Esophagus squamous epithelium (tissue), 5 donors: Measurements from ENCODE around the gene CGNL1. TPM values are rescaled to one million over a fixed set of nuclear protein-coding genes. Genes with fewer than 3 reads are reported as not detected.

ENCODE experiments used
- DNase-seq: peaks from one replicate; lab custom pipeline; 2025; lab: John Stamatoyannopoulos, UW
- H3K27ac ChIP-seq, 4 donors: fragments of 200-600 bp; sonication (generic); one replicate each; pipeline ENCODE4 v1.5.1; 2016 to 2019; ENCODE audit warnings: mild to moderate bottlenecking in 1 of 4
- H3K27me3 ChIP-seq, 4 donors: fragments of 200-600 bp; sonication (generic); 1 replicate in 3 of 4; 2 replicates in 1 of 4; pipeline versions ENCODE4 v1.5.1 to v1.6.0; 2017 to 2021; ENCODE audit warnings: antibody characterized with exemption in 1 of 4
- H3K36me3 ChIP-seq, 3 donors: fragments of 200-600 bp; sonication (generic); one replicate each; pipeline ENCODE4 v1.5.1; 2016 to 2019
- H3K4me1 ChIP-seq, 3 donors: fragments of 200-600 bp; sonication (generic); one replicate each; pipeline ENCODE4 v1.5.1; 2017 to 2019
- H3K4me3 ChIP-seq, 4 donors: fragments of 200-600 bp; sonication (generic); 1 replicate in 3 of 4; 2 replicates in 1 of 4; pipeline ENCODE4 v1.5.1; 2016 to 2019; ENCODE audit warnings: mild to moderate bottlenecking in 2 of 4, moderate library complexity in 1 of 4
- H3K9me3 ChIP-seq, 3 donors: fragments of 200-600 bp; sonication (generic); one replicate each; pipeline ENCODE4 v1.5.1; 2016 to 2019
- POLR2A ChIP-seq, 4 donors: fragments of 450-650 bp; IDR thresholded peaks; one replicate each; pipeline ENCODE4 v1.6.1; 2017; ENCODE audit warnings: antibody characterized with exemption in 4 of 4, mild to moderate bottlenecking in 4 of 4, moderate library complexity in 3 of 4
- WGBS, 2 donors: methylation state at CpG; one replicate each; pipeline ENCODE4 v1.1.5; 2018; 5-methylcytosine and 5-hydroxymethylcytosine counted together
- intact Hi-C: fragments of 100-400 bp; cut with DNase I; formaldehyde crosslinking; loops from one replicate; pipeline ENCODE4 v1.15.0; 2022
- total RNA-seq, 4 donors: library from RNA; depleted of rRNA; stranded (reverse); fragments of >200 nt; gene quantifications; one replicate each; pipeline ENCODE4 v1.1.0, GENCODE V29; 2016
- TF ChIP-seq, protein P1 (sequence below), 6 experiments: fragments of 450-650 bp in 4 of 6; fragments of 200-600 bp in 2 of 6; sonication (generic) in 2 of 6; IDR thresholded peaks; one replicate each; pipeline ENCODE4 v1.5.1; 2016 to 2019; ENCODE audit warnings: antibody characterized with exemption in 6 of 6, mild to moderate bottlenecking in 4 of 6, moderate library complexity in 4 of 6
- donor health status: DM: yes; HTN: yes; CAD: no.

Gene CGNL1
- total RNA-seq, 4 donors from 2014 or later: 3.8 to 14.7 (median 8.8) TPM

- no peak for TF ChIP-seq POLR2A (IDR thresholded peaks at IDR 0.05)
- TF ChIP-seq, protein P1, sequence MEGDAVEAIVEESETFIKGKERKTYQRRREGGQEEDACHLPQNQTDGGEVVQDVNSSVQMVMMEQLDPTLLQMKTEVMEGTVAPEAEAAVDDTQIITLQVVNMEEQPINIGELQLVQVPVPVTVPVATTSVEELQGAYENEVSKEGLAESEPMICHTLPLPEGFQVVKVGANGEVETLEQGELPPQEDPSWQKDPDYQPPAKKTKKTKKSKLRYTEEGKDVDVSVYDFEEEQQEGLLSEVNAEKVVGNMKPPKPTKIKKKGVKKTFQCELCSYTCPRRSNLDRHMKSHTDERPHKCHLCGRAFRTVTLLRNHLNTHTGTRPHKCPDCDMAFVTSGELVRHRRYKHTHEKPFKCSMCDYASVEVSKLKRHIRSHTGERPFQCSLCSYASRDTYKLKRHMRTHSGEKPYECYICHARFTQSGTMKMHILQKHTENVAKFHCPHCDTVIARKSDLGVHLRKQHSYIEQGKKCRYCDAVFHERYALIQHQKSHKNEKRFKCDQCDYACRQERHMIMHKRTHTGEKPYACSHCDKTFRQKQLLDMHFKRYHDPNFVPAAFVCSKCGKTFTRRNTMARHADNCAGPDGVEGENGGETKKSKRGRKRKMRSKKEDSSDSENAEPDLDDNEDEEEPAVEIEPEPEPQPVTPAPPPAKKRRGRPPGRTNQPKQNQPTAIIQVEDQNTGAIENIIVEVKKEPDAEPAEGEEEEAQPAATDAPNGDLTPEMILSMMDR (IDR thresholded peaks at IDR 0.05): no peak
- Histone ChIP-seq H3K4me3 (no peak overlapping the region), H3K4me1 (no peaks in the 10 kb centered on the region), H3K27ac (no peak overlapping the region), H3K27me3 (no peaks in the 10 kb centered on the region), H3K36me3 (no peaks in the 10 kb centered on the region), H3K9me3 (no peaks in the 10 kb centered on the region)
- no peak for DNase-seq
- intact Hi-C loops: no loop called here
- WGBS, 2 donors: 62 to 77% methylated on average over 5 of the region's 5 CpGs
Measured at GRCh38 chr15:57405133-57405532, 28.8 kb downstream of the CGNL1 start.

DNA sequence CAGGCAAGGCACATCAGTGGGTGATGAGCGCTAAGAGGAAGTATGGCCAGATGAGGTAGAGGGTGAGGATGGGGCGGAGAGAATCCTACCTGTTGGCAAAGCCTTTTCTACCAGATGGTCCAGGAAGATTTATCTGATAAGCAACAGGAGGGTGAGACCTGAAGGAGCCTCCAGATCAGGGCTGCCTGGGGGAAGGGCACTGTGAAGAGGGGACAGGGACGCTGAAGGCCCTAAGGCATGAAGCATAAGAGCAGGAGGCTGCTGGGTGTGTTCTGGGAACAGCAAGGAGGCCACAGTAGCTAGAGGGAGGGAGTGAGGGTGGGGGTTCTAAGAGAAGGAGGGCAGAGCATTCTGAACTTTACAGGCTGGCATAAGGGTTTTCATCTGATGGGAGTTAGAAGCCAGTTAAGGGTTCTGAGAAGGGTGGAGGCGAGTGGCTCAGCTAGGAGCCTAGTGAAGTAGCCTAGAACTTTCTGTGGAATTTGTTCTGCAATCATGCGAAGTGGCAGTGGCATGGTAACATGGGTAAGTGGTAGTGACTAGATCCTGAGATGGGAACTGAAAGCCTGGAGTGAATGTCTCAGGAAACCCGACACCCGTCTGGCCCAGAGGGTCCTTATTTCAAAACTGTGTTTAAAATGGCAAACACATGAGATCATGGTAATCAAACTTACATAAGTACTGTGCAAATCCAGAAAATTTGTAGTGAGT, 29.9 kb downstream of the CGNL1 start:
- Histone ChIP-seq H3K36me3 (no peaks in the 10 kb centered on the region), H3K27ac (no peak overlapping the region), H3K4me1 (no peaks in the 10 kb centered on the region), H3K4me3 (no peak overlapping the region), H3K9me3 (no peaks in the 10 kb centered on the region), H3K27me3 (no peaks in the 10 kb centered on the region)
- TF ChIP-seq, protein P1 (IDR thresholded peaks at IDR 0.05): no peak
- TF ChIP-seq POLR2A (IDR thresholded peaks at IDR 0.05): no peak
- no peak for DNase-seq
- 71% methylated on average over 6 to 7 of the region's 7 CpGs for WGBS, 2 donors
- intact Hi-C loops: no loop called here

DNA sequence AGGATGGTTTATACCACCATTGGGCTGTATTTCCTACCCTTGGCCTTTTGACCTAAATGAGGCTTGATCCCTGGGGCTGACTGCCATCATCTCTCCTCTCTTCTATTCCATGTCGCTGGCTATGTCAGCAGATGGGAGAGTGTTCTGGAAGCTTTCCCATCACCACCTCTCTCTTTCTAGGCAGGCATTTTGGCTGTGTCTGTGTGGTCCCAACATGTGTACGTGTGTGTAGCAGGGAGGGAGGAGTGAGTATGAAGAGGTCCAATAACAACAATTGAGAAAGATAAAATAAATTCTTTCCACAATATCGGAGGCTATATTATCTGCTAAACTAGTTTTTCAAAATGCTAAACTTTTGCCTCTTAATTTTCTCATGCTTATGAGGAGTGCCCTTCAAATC, 34.1 kb downstream of the CGNL1 start:
- Histone ChIP-seq H3K27me3 (no peaks in the 10 kb centered on the region), H3K4me3 (no peak overlapping the region), H3K4me1 (no peaks in the 10 kb centered on the region), H3K36me3 (no peaks in the 10 kb centered on the region), H3K27ac (no peak overlapping the region), H3K9me3 (no peaks in the 10 kb centered on the region)
- no peak for DNase-seq
- TF ChIP-seq, protein P1 (IDR thresholded peaks at IDR 0.05): no peak
- no peak for TF ChIP-seq POLR2A (IDR thresholded peaks at IDR 0.05)
- intact Hi-C loops: no loop called here
- 24% methylated on average over 3 of the region's 3 CpGs for WGBS, 2 donors

GRCh38 chr15:57411945-57412768, 35.9 kb downstream of the CGNL1 start:
- Histone ChIP-seq H3K27ac (no peak overlapping the region), H3K4me1 (no peaks in the 10 kb centered on the region), H3K4me3 (no peak overlapping the region), H3K9me3 (no peaks in the 10 kb centered on the region), H3K27me3 (no peaks in the 10 kb centered on the region), H3K36me3 (no peaks in the 10 kb centered on the region)
- TF ChIP-seq POLR2A (IDR thresholded peaks at IDR 0.05): no peak
- TF ChIP-seq, protein P1 (IDR thresholded peaks at IDR 0.05): no peak
- no peak for DNase-seq
- intact Hi-C loops: no loop called here
- WGBS, 2 donors: 67 to 82% methylated on average over 11 to 12 of the region's 12 CpGs

DNA sequence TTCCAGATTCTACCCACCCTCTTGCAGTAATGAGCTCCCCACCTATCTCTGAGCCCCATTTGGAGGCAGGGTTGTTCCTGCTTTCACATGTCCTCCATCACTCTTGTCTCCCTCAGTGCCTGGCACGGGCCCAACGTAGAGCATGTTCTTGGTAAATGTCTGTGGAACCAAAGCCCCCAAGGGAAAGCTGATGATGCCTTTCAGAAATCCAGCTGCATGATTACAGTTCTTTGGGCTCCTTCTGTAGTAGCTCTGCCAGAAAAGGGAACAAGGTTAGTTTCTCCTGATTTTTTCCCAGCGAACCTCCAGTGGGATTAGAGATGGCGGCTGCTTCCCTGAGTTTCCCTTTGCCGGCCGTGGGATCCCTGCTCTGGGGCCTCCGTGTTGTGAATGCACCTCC, 39.3 kb downstream of the CGNL1 start:
- intact Hi-C loops: no loop called here
- no peak for TF ChIP-seq POLR2A (IDR thresholded peaks at IDR 0.05)
- TF ChIP-seq, protein P1 (IDR thresholded peaks at IDR 0.05): no peak
- no peak overlapping the region for H3K4me3 ChIP-seq
- no peak for DNase-seq
- H3K9me3 ChIP-seq: no peaks in the 10 kb centered on the region
- H3K27me3 ChIP-seq: no peaks in the 10 kb centered on the region
- H3K27ac ChIP-seq: no peak overlapping the region
- no peaks in the 10 kb centered on the region for H3K36me3 ChIP-seq
- 72 to 79% methylated on average over 7 of the region's 7 CpGs for whole genome bisulfite sequencing, 2 donors
- H3K4me1 ChIP-seq: no peaks in the 10 kb centered on the region
